NT2/D1 (cell line): ENCODE results near the gene LRMDA.

ENCODE experiments used
- YY1 ChIP-seq: IDR thresholded peaks from 2 replicates; pipeline ENCODE4 v1.6.1; 2011; ENCODE audit not compliant: insufficient read length, insufficient read depth
- ZNF274 ChIP-seq: IDR thresholded peaks from 2 replicates; pipeline ENCODE4 v1.6.1; 2011; ENCODE audit warnings: mild to moderate bottlenecking, low read depth, low read length

DNA sequence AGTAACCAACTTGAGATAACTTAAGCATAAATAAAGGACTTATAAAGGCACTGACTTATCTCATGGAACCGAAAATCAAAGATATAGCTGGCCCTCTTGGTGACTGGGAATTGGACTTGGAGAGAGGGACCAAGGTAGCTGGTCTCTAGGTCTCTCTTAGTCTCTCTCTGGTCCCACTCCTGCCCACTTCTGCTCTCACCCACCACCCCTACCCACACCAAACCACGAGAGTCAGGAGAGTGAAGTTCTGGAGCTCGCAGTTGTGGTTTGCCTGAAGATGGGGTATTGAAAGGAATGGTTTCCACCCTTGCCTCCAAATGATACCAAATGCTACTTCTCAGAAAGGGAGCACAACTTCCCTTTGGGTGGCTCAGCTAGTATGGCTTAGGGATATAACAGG, 216.3 kb downstream of the LRMDA start:
- TF ChIP-seq ZNF274: no peak
- TF ChIP-seq YY1: no peak
